WTC11 (cell line): ENCODE measurements around the gene TULP3. TPM values are rescaled to one million over a fixed set of nuclear protein-coding genes. Genes with fewer than 3 reads are reported as not detected.

ENCODE experiments used
- CREM ChIP-seq: sonication (generic); formaldehyde crosslinking; IDR thresholded peaks from 2 replicates; pipeline ENCODE4 v1.8.1; 2022; ENCODE audit warnings: mild to moderate bottlenecking, missing genetic modification reagents, moderate library complexity
- FOXJ3 ChIP-seq: sonication (generic); formaldehyde crosslinking; IDR thresholded peaks from 2 replicates; pipeline ENCODE4 v1.9.0; 2021; ENCODE audit warnings: missing genetic modification reagents, mild to moderate bottlenecking, borderline replicate concordance
- GRHL2 ChIP-seq: fragments of 250-450 bp; sonication (Bioruptor Pico); IDR thresholded peaks from 2 replicates; pipeline ENCODE4 v1.8.0; 2022; ENCODE audit warnings: mild to moderate bottlenecking, moderate library complexity; ENCODE audit not compliant: insufficient replicate concordance, severe bottlenecking
- JUN ChIP-seq: sonication (generic); formaldehyde crosslinking; IDR thresholded peaks from 2 replicates; pipeline ENCODE4 v1.8.0; 2023; ENCODE audit warnings: mild to moderate bottlenecking, missing genetic modification reagents
- NFATC4 ChIP-seq: fragments of 250-450 bp; sonication (Bioruptor Pico); IDR thresholded peaks from 2 replicates; pipeline ENCODE4 v1.9.0; 2021; ENCODE audit warnings: mild to moderate bottlenecking
- NFE2L1 ChIP-seq: sonication (generic); formaldehyde crosslinking; IDR thresholded peaks from 2 replicates; pipeline ENCODE4 v1.8.1; 2023; ENCODE audit warnings: missing genetic modification reagents
- OVOL2 ChIP-seq: fragments of 250-450 bp; sonication (Bioruptor Pico); IDR thresholded peaks from 2 replicates; pipeline ENCODE4 v1.9.0; 2021; ENCODE audit warnings: mild to moderate bottlenecking, borderline replicate concordance
- RELA ChIP-seq: sonication (generic); formaldehyde crosslinking; IDR thresholded peaks from 2 replicates; pipeline ENCODE4 v1.8.1; 2022; ENCODE audit warnings: missing genetic modification reagents, mild to moderate bottlenecking, borderline replicate concordance
- RORB ChIP-seq: fragments of 250-450 bp; sonication (Bioruptor Pico); IDR thresholded peaks from 2 replicates; pipeline ENCODE4 v1.9.0; 2021; ENCODE audit warnings: mild to moderate bottlenecking
- SMAD3 ChIP-seq: sonication (generic); formaldehyde crosslinking; IDR thresholded peaks from 2 replicates; pipeline ENCODE4 v1.8.0; 2022; ENCODE audit warnings: missing genetic modification reagents, mild to moderate bottlenecking, borderline replicate concordance
- SOX15 ChIP-seq: fragments of 250-450 bp; sonication (Bioruptor Pico); IDR thresholded peaks from 2 replicates; pipeline ENCODE4 v1.9.0; 2021; ENCODE audit warnings: mild to moderate bottlenecking
- SP1 ChIP-seq: sonication (generic); formaldehyde crosslinking; conservative IDR thresholded peaks from 2 replicates; pipeline ENCODE4 v1.8.1; 2022; ENCODE audit warnings: missing genetic modification reagents
- ZNF219 ChIP-seq: sonication (generic); formaldehyde crosslinking; IDR thresholded peaks from 2 replicates; pipeline ENCODE4 v1.8.0; 2023; ENCODE audit warnings: missing genetic modification reagents, mild to moderate bottlenecking, borderline replicate concordance
- ZNF423 ChIP-seq: fragments of 250-450 bp; sonication (Bioruptor Pico); IDR thresholded peaks from 2 replicates; pipeline ENCODE4 v2.1.2; 2022; ENCODE audit warnings: mild to moderate bottlenecking, moderate library complexity
- ZNF671 ChIP-seq: fragments of 250-450 bp; sonication (Bioruptor Pico); IDR thresholded peaks from 2 replicates; pipeline ENCODE4 v1.8.0; 2021; ENCODE audit warnings: mild to moderate bottlenecking
- total RNA-seq: library from RNA; stranded (reverse); gene quantifications from 3 replicates; pipeline ENCODE4 v1.2.3, GENCODE V29; 2021
- TF ChIP-seq, protein P1 (sequence below): sonication (generic); formaldehyde crosslinking; IDR thresholded peaks from 2 replicates; pipeline ENCODE4 v1.8.0; 2023; ENCODE audit warnings: mild to moderate bottlenecking, missing genetic modification reagents
- TF ChIP-seq, protein P2 (sequence below): sonication (generic); formaldehyde crosslinking; IDR thresholded peaks from 2 replicates; pipeline ENCODE4 v1.8.1; 2022; ENCODE audit warnings: low read depth, mild to moderate bottlenecking, moderate library complexity, missing genetic modification reagents, borderline replicate concordance
- TF ChIP-seq, protein P3 (sequence below): sonication (generic); formaldehyde crosslinking; IDR thresholded peaks from 2 replicates; pipeline ENCODE4 v1.8.0; 2022; ENCODE audit warnings: mild to moderate bottlenecking, missing genetic modification reagents
- TF ChIP-seq, protein P4 (sequence below): fragments of 250-450 bp; sonication (Bioruptor Pico); IDR thresholded peaks from 2 replicates; pipeline ENCODE4 v1.9.0; 2021; ENCODE audit warnings: moderate library complexity, mild to moderate bottlenecking, inconsistent platforms, borderline replicate concordance
- TF ChIP-seq, protein P5 (sequence below): sonication (generic); formaldehyde crosslinking; IDR thresholded peaks from 2 replicates; pipeline ENCODE4 v1.8.1; 2023; ENCODE audit warnings: mild to moderate bottlenecking, moderate library complexity, missing genetic modification reagents
- TF ChIP-seq, protein P6 (sequence below): sonication (generic); formaldehyde crosslinking; IDR thresholded peaks from 2 replicates; pipeline ENCODE4 v1.8.1; 2022; ENCODE audit warnings: mild to moderate bottlenecking, missing genetic modification reagents, moderate library complexity, borderline replicate concordance
- TF ChIP-seq, protein P7 (sequence below): fragments of 250-450 bp; sonication (Bioruptor Pico); IDR thresholded peaks from 2 replicates; pipeline ENCODE4 v1.9.0; 2021; ENCODE audit warnings: mild to moderate bottlenecking
- TF ChIP-seq, protein P8 (sequence below): fragments of 200-600 bp; IDR thresholded peaks from 2 replicates; pipeline ENCODE4 v1.8.0; 2022; ENCODE audit warnings: antibody characterized with exemption
- TF ChIP-seq, protein P9 (sequence below): sonication (generic); formaldehyde crosslinking; IDR thresholded peaks from 2 replicates; pipeline ENCODE4 v1.8.0; 2022; ENCODE audit warnings: mild to moderate bottlenecking, missing genetic modification reagents
- TF ChIP-seq, protein P10 (sequence below): sonication (generic); formaldehyde crosslinking; IDR thresholded peaks from 2 replicates; pipeline ENCODE4 v1.8.0; 2022; ENCODE audit warnings: mild to moderate bottlenecking, missing genetic modification reagents

Gene TULP3
- total RNA-seq, 1 experiment from 2014 or later: 17.4 TPM

DNA sequence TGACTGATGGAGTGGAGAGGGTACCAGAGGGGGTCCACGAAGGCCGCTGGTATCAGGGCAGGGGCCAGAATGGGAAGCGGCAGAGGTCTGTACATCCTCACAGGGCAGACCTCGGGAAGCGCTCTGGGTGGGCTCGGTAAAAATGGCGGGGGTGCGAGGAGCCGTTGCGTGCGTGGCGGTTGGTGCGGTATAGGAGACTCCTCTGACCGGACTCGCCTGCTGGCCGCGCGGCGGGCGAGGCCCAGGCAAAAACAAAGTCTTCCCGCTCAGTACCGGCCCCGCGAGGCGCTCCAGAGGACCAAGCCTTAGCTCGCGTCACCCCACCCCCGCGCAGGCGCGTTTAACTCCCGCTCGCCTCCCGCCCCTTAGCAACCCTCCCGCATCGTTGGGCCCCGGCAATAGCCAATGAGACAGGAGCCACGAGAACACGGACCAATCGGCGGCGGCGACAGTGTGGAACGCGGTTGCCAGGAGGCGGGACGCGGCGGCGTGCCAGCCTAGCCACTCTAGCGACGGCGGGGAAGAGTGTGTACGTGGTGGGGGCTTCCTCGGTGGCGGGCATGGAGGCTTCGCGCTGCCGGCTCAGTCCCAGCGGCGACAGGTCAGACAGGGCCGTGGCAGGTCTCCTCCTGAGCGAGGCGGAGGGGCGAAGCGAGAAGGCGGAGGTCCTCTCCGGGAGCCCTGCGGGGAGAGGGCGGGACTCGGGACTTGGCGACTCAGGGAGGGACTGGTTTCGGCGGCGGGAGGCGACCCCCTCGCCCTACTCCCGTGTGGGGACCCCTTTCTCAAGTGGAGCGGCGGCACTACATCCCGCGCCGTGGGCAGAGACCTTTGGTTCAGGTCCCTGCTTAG is at the start of gene TULP3 (continued):
- TF ChIP-seq, protein P1, sequence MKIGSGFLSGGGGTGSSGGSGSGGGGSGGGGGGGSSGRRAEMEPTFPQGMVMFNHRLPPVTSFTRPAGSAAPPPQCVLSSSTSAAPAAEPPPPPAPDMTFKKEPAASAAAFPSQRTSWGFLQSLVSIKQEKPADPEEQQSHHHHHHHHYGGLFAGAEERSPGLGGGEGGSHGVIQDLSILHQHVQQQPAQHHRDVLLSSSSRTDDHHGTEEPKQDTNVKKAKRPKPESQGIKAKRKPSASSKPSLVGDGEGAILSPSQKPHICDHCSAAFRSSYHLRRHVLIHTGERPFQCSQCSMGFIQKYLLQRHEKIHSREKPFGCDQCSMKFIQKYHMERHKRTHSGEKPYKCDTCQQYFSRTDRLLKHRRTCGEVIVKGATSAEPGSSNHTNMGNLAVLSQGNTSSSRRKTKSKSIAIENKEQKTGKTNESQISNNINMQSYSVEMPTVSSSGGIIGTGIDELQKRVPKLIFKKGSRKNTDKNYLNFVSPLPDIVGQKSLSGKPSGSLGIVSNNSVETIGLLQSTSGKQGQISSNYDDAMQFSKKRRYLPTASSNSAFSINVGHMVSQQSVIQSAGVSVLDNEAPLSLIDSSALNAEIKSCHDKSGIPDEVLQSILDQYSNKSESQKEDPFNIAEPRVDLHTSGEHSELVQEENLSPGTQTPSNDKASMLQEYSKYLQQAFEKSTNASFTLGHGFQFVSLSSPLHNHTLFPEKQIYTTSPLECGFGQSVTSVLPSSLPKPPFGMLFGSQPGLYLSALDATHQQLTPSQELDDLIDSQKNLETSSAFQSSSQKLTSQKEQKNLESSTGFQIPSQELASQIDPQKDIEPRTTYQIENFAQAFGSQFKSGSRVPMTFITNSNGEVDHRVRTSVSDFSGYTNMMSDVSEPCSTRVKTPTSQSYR (CRISPR knock-in tag): no peak
- TF ChIP-seq, protein P2, sequence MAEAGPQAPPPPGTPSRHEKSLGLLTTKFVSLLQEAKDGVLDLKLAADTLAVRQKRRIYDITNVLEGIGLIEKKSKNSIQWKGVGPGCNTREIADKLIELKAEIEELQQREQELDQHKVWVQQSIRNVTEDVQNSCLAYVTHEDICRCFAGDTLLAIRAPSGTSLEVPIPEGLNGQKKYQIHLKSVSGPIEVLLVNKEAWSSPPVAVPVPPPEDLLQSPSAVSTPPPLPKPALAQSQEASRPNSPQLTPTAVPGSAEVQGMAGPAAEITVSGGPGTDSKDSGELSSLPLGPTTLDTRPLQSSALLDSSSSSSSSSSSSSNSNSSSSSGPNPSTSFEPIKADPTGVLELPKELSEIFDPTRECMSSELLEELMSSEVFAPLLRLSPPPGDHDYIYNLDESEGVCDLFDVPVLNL (CRISPR knock-in tag): no peak
- TF ChIP-seq NFATC4: no peak; the same call in 1 of the 2 replicates
- no peak for TF ChIP-seq RORB (CRISPR knock-in tag)
- TF ChIP-seq SOX15 (CRISPR knock-in tag): no peak
- TF ChIP-seq, protein P3, sequence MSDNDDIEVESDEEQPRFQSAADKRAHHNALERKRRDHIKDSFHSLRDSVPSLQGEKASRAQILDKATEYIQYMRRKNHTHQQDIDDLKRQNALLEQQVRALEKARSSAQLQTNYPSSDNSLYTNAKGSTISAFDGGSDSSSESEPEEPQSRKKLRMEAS (CRISPR knock-in tag): peak; percentile 96
- TF ChIP-seq, protein P4, sequence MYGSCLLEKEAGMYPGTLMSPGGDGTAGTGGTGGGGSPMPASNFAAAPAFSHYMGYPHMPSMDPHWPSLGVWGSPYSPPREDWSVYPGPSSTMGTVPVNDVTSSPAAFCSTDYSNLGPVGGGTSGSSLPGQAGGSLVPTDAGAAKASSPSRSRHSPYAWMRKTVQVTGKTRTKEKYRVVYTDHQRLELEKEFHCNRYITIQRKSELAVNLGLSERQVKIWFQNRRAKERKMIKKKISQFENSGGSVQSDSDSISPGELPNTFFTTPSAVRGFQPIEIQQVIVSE (CRISPR knock-in tag): no peak
- TF ChIP-seq JUN (CRISPR knock-in tag): no peak
- TF ChIP-seq, protein P5, sequence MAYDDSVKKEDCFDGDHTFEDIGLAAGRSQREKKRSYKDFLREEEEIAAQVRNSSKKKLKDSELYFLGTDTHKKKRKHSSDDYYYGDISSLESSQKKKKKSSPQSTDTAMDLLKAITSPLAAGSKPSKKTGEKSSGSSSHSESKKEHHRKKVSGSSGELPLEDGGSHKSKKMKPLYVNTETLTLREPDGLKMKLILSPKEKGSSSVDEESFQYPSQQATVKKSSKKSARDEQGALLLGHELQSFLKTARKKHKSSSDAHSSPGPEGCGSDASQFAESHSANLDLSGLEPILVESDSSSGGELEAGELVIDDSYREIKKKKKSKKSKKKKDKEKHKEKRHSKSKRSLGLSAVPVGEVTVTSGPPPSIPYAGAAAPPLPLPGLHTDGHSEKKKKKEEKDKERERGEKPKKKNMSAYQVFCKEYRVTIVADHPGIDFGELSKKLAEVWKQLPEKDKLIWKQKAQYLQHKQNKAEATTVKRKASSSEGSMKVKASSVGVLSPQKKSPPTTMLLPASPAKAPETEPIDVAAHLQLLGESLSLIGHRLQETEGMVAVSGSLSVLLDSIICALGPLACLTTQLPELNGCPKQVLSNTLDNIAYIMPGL (CRISPR knock-in tag): no peak
- TF ChIP-seq, protein P6, sequence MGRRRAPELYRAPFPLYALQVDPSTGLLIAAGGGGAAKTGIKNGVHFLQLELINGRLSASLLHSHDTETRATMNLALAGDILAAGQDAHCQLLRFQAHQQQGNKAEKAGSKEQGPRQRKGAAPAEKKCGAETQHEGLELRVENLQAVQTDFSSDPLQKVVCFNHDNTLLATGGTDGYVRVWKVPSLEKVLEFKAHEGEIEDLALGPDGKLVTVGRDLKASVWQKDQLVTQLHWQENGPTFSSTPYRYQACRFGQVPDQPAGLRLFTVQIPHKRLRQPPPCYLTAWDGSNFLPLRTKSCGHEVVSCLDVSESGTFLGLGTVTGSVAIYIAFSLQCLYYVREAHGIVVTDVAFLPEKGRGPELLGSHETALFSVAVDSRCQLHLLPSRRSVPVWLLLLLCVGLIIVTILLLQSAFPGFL (CRISPR knock-in tag): no peak
- TF ChIP-seq FOXJ3 (CRISPR knock-in tag): no peak
- TF ChIP-seq OVOL2: no peak
- TF ChIP-seq CREM (CRISPR knock-in tag): peak; percentile 35; the same call in 1 of the 2 replicates
- TF ChIP-seq, protein P7, sequence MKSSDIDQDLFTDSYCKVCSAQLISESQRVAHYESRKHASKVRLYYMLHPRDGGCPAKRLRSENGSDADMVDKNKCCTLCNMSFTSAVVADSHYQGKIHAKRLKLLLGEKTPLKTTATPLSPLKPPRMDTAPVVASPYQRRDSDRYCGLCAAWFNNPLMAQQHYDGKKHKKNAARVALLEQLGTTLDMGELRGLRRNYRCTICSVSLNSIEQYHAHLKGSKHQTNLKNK (CRISPR knock-in tag): 0 out of 2 replicates have a peak, but pooled peaks have one; percentile 41
- peak; percentile 84; the same call in 1 of the 2 replicates for TF ChIP-seq ZNF671 (CRISPR knock-in tag)
- TF ChIP-seq RELA (CRISPR knock-in tag): no peak
- no peak for TF ChIP-seq SMAD3
- TF ChIP-seq GRHL2 (CRISPR knock-in tag): no peak
- TF ChIP-seq, protein P8, sequence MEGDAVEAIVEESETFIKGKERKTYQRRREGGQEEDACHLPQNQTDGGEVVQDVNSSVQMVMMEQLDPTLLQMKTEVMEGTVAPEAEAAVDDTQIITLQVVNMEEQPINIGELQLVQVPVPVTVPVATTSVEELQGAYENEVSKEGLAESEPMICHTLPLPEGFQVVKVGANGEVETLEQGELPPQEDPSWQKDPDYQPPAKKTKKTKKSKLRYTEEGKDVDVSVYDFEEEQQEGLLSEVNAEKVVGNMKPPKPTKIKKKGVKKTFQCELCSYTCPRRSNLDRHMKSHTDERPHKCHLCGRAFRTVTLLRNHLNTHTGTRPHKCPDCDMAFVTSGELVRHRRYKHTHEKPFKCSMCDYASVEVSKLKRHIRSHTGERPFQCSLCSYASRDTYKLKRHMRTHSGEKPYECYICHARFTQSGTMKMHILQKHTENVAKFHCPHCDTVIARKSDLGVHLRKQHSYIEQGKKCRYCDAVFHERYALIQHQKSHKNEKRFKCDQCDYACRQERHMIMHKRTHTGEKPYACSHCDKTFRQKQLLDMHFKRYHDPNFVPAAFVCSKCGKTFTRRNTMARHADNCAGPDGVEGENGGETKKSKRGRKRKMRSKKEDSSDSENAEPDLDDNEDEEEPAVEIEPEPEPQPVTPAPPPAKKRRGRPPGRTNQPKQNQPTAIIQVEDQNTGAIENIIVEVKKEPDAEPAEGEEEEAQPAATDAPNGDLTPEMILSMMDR: no peak
- TF ChIP-seq SP1 (CRISPR knock-in tag): peak; percentile 76
- TF ChIP-seq, protein P9, sequence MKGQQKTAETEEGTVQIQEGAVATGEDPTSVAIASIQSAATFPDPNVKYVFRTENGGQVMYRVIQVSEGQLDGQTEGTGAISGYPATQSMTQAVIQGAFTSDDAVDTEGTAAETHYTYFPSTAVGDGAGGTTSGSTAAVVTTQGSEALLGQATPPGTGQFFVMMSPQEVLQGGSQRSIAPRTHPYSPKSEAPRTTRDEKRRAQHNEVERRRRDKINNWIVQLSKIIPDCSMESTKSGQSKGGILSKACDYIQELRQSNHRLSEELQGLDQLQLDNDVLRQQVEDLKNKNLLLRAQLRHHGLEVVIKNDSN (CRISPR knock-in tag): peak; percentile 61; the same call in 1 of the 2 replicates
- no peak for TF ChIP-seq ZNF423 (CRISPR knock-in tag)
- TF ChIP-seq, protein P10, sequence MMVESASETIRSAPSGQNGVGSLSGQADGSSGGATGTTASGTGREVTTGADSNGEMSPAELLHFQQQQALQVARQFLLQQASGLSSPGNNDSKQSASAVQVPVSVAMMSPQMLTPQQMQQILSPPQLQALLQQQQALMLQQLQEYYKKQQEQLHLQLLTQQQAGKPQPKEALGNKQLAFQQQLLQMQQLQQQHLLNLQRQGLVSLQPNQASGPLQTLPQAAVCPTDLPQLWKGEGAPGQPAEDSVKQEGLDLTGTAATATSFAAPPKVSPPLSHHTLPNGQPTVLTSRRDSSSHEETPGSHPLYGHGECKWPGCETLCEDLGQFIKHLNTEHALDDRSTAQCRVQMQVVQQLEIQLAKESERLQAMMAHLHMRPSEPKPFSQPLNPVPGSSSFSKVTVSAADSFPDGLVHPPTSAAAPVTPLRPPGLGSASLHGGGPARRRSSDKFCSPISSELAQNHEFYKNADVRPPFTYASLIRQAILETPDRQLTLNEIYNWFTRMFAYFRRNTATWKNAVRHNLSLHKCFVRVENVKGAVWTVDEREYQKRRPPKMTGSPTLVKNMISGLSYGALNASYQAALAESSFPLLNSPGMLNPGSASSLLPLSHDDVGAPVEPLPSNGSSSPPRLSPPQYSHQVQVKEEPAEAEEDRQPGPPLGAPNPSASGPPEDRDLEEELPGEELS (CRISPR knock-in tag): peak; percentile 78; the same call in 1 of the 2 replicates
- peak; percentile 86; the same call in 1 of the 2 replicates for TF ChIP-seq NFE2L1
- no peak for TF ChIP-seq ZNF219 (CRISPR knock-in tag)
